ENCODE data around the gene ARG1.
"Not testable (repeated sequence)": the region's sequence is repeated elsewhere in the genome, so short reads cannot be mapped to it uniquely, and the experiment has no call there.

The ARG1 gene

DNA sequence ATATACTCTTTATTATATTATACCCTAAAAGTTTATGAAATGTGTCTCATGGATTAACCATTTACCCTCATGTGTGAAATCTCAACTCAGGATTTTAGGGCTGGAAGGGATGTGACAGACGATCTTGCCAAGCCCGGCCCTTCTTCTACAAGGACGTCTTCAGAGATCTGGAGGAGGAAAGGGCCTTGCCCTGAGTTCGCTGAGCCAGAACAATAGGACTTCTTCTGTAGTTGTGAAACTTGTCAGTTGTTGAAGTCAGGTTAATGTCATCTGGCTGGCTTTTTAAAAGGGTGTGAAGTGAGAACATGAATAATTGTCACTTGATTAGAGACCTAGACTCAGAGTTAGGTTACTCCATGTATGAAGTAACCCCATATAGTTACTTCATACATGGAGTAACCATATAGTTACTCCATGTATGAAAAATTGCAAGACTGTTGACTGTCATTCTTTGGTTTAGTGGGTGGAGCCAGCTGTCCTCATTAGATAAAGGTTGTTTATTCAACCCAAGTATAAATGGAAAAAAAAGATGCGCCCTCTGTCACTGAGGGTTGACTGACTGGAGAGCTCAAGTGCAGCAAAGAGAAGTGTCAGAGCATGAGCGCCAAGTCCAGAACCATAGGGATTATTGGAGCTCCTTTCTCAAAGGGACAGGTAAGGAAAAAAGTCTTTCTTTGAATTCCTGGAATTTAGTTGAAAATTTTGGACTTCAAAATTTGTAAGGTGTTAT is at the start of gene ARG1:
Gene ARG1 (plus strand): TSS at position 541 of the 730 bp plus-strand sequence. CDS start 57 bp downstream, at position 598.
- no peak for DNase-seq (ENCODE audit: low read depth in 4 of 4, low spot score in 1 of 4)

DNA sequence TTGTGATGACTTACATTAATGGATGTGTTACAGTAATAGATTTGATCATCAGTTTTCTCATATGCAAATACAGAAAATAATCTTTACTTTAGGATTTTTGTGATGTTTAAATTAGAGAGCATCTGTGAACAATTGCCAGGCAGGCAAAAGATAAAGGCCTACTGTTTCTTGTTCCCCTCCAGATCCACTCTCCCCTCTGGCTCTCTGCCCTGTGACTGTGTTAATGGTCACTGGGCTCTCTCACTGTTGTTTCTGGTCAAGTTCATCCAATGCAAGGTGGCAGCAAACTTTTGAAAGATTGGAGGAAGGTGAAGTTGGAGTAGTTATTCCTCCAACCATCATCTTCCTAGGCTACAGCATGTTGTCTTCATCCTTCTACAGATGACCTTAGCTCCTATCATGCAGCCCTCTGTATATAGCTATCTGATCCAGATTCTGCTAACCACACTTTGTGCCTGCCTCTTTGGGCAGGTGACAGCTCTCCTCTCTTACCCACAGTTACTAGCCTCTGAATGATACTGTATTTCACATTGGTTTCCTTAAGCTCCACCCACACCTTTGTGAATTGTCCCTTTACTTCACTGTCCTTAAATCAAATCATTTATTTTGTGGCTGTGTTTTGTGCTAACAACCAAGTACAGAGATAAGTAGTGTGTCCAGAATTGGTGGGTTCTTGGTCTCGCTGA is 48.9 kb upstream of the ARG1 start:
- no peak for DNase-seq (ENCODE audit: low read depth in 4 of 4, low spot score in 1 of 4)

DNA sequence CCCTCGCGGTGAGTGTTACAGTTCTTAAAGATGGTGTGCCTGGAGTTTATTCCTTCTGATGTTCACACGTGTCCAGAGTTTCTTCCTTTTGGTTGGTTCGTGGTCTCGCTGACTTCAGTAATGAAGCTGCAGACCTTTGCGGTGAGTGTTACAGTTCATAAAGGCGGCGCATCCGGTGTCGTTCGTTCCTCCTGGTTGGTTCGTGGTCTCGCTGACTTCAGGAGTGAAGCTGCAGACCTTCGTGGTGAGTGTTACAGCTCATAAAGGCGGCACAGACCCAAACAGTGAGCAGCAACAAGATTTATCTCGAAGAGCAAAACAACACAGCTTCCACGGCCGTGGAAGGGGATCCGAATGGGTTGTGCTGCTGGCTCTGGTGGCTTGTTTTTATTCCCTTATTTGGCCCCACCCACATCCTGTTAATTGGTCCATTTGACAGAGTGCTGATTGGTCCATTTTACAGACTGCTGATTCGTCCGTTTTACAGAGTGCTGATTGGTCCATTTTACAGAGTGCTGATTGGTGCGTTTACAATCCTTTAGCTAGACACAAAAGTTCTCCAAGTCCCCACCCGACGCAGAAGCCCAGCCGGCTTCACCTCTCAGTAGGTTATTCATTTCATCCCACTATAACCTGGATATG is 48.2 kb upstream of the ARG1 start:
- no peak for DNase-seq (ENCODE audit: low read depth in 4 of 4, low spot score in 1 of 4)

DNA sequence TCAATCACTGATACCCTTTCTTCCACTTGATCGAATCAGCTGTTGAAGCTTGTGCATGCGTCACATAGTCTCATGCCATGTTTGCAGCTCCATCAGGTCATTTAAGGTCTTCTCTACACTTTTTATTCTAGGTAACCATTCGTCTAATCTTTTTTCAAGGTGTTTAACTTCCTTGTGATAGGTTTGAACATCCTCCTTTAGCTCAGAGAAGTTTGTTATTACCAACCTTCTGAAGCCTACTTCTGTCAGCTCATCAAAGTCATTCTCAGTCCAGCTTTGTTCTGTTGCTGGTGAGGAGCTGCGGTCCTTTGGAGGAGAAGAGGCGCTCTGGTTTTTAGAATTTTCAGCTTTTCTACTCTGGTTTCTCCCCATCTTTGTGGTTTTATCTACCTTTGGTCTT is 42.1 kb upstream of the ARG1 start:
- DNase-seq (ENCODE audit: low read depth in 4 of 4, low spot score in 1 of 4): not testable (repeated sequence)

DNA sequence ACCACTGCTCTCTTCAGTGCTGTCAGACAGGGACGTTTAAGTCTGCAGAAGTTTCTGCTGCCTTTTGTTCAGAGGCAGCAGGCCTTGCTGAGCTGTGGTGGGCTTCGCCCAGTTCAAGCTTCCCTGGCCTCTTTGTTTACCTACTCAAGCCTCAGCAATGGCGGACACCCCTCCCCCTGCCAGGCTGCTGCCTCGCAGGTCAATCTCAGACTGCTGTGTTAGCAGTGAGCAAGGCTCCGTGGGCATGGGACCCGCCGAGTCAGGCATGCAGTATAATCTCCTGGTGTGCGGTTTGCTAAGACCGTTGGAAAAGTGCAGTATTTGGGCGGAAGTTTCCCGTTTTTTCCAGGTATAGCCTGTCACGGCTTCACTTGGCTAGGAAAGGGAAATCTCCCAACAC is 41.3 kb upstream of the ARG1 start:
- not testable (repeated sequence) for DNase-seq (ENCODE audit: low read depth in 4 of 4, low spot score in 1 of 4)

DNA sequence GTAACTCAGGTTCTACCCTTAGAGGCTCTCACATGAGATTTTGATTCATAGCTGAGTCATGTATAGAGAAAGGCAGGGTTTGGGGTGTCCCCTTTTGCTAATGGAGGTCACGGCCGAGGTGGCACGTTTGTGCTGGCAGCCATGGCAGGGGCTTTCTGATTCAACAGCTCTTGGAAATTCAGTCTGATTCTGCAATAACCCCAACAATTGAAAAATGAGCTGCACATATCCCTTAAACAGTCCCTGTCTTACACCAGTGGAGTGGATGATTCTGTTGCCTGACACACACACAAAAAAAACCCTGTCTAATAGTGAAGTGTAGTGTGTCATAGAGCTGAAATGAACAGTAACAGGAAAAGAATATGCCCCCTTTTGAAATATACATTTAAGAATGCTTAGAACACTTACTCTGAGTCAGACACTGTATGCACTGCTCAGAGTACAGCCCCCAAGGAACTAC is 40.4 kb upstream of the ARG1 start:
- DNase-seq (ENCODE audit: low read depth in 4 of 4, low spot score in 1 of 4): peak in 3 of 4 experiments; percentile 24 to 57 (median 39)

DNA sequence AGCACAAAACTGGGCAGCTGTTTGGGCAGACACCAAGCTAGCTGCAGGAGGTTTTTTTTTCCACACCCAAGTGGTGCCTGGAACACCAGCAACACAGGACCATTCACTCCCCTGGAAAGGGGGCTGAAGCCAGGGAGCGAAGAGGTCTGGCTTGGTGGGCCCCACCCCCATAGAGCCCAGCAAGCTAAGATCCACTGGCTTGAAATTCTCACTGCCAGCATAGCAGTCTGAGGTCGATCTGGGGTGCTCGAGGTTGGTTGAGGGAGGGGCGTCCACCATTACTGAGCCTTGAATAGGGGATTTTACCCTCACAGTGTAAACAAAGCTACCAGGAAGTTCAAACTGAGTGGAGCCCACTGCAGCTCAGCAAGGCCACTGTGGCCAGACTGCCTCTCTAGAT is 34.4 kb upstream of the ARG1 start:
- DNase-seq (ENCODE audit: low read depth in 4 of 4, low spot score in 1 of 4): not testable (repeated sequence)

DNA sequence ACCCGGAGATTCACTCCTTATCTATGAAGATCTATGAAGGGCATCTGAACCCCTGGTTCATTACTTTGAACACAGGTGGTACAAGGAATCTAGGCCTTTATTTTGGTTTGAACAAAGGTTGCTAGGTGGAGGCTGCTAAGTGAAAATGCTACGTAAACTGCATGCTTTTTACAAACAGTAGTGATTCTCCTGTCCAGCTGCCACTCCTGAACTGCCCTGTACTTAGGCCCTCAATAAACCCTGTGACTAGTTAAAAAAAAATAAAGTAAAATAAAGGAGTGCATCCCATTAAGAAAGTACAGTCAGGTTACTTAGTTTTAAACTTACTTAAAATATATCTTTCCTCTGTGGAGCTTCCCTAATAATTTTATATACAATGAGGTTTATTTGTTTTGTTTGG is 27.7 kb upstream of the ARG1 start:
- DNase-seq (ENCODE audit: low read depth in 4 of 4, low spot score in 1 of 4): no peak

DNA sequence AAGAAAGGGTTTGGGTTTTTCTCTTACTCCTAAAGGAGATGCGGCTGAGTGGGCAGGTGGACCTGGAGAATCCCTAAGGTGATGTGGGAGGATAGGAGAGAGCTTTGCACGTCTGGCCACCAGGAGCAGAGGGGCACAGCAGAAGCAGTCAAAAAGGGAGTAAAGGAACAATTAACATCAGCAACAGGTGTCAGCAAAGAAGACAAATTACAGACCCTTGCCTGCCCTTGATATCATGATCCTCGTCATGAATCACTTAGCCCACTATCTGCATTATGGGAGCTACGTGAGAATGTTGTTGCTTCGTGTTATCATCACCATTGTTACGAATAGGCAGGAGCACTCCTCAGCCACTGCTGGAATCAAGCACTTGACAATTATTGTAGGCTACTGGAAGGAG is 25.5 kb upstream of the ARG1 start:
- DNase-seq (ENCODE audit: low read depth in 4 of 4, low spot score in 1 of 4): no peak

DNA sequence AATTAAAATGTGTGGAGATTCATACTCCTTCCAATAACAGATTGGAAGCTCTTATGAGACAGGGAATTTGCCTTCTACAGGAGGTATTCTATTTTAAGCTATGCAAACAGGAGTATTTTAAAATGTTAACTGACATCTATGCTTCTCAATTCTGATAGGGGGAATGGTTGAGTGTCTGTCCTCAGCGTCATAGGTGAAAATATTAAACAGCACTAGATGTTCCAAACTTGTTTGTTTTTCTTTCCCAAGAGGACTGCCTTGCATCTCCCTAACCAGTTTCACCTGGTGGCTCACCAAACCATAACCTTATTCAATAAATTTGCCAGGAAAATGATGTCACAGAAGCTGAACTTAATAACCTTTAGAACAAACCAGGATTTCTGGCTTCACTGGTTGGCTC is 24.6 kb upstream of the ARG1 start:
- DNase-seq (ENCODE audit: low read depth in 4 of 4, low spot score in 1 of 4): no peak

DNA sequence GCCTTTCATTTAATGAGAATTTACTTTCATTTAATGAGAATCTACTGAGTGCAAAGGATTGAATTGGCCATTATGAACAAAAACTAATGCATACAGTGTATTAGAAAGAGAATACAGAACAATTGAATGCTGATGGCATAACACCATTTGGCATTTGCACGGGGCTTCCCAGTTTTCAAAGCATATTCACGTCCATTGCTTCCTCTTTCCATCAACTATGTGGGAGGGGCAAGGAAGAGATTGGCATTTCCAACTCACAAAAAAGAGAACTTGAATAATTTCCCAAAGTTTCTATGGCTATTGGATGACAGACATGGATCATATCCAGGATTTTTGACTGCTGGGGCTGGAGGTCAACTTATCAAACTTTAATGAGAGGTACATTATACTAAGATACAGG is 23.2 kb upstream of the ARG1 start:
- no peak for DNase-seq (ENCODE audit: low read depth in 4 of 4, low spot score in 1 of 4)

DNA sequence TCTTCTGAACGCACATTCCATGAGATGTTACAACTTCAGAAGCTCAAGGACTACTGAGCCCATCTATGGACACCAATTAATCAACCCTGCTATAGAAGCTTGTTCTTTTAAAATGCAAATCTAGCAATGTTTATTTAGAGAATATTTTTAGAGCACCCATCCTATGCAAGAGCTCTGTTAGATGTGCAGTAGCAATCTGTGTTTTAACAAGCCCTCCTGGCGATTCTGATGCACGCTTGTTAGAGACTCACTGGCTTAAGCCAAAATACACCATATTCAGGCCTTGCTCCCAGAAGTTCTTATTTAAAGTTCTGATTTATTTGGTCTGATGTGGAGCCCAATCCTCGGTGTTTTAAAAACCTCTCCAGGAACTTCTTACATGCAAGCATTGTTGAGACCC is 21.1 kb upstream of the ARG1 start:
- DNase-seq (ENCODE audit: low read depth in 4 of 4, low spot score in 1 of 4): no peak

DNA sequence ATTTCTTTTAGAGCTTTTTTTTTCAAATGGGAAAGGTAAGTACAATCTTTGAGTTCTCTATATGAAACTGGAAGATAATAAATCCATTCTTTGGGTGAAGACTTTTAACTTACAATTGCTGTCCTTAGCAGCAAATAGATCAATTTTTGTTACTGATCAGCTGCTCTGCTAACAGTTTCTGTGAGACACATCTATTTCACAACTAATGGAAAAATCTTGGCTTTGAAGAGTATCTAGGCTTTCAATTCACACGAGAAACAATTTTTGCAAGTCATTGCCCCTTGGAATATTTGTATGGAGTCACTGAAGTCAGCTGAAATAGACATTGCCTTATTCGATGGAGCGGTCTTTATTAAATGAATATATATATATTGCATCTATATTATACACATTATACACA is 20.5 kb upstream of the ARG1 start:
- DNase-seq (ENCODE audit: low read depth in 4 of 4, low spot score in 1 of 4): no peak

DNA sequence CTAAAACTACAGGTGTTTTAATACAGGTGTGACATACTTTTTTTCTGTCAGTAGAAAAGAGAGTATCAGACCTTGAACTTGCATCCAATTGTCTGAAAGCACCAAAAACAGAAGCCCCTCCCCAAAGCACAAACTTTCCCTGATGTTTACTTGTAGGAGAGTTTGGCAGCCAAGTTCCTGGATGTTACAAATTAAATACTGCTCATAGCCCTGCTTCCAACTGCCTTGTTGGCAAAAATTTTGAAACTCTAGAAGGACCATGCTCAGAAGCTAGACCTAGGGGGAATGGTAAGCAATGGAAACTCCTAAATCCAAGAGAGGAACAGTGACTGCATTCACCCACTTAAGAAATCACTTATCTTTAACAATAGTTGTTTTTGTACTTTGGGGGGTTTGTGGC is 17.0 kb upstream of the ARG1 start:
- DNase-seq (ENCODE audit: low read depth in 4 of 4, low spot score in 1 of 4): no peak

DNA sequence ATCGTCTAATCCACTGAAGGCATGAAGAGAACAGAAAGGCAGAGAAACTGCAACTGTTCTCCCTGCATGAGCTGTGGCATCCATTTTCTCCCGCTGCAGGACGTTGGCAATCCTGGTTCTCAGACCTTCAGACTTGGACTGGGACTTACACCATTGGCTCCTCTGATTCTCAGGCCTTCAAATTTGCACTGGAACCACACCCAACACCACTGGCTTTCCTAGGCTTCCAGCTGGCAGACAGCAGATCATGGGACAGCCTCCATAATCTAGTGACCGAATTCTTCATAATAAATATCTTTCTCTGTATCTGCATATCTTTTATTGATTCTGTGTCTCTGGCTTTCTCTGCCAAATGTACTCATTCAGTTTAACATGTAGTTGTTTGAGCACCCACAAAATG is 14.1 kb upstream of the ARG1 start:
- no peak for DNase-seq (ENCODE audit: low read depth in 4 of 4, low spot score in 1 of 4)

DNA sequence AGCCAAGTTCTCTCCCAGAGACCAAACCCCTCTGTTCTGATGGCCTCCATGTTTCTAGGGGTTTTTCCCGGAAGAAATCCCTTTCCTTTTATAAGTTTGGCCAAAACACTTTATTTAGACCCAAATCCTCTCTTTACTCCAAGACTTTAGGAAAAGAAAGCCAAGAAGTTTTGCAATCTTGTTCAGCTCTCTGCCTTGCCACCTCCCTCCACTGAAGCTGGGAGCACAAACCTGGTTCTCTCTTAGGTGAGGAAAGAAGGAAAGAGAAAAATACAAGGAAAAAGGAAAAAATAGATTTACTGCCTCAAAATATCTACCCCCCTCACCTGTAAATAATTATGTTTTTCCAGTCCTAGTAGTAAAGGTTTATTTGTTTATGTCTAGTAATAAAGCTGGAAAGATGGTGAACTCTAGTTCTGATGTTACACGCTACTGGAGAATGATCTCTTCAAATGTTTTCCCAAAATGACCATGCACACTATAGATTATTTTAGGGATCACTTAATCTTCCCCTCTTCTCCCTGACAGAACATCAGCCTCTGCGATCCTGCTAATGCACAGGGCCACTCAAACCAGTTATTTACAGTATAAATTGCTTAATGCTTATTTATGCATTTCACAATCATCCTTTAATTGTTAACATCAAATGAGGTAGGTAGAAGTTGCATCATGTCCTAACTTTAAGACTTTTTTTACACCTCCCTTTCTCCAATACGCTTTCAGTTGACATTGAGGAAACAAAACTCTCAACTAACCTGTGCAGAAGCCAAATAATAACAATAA is 10.9 kb upstream of the ARG1 start:
- DNase-seq (ENCODE audit: low read depth in 4 of 4, low spot score in 1 of 4): no peak

DNA sequence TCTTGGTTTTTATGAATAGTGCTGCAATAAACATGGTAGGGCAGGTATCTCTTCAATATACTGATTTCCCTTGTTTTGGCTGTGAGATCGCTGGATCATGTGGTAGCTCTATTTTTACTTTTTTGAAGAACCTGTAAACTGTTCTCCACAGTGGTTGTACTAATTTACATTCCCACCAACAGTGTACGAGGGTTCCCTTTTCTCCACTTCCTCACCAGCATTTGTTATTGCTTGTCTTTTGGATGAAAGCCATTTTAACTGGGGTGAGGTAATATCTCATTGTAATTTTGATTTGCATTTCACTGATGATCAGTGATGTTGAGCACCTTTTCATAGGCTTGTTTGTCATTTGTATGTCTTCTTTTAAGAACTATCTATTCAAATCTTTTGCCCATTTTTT is 8.0 kb upstream of the ARG1 start:
- DNase-seq (ENCODE audit: low read depth in 4 of 4, low spot score in 1 of 4): no peak

DNA sequence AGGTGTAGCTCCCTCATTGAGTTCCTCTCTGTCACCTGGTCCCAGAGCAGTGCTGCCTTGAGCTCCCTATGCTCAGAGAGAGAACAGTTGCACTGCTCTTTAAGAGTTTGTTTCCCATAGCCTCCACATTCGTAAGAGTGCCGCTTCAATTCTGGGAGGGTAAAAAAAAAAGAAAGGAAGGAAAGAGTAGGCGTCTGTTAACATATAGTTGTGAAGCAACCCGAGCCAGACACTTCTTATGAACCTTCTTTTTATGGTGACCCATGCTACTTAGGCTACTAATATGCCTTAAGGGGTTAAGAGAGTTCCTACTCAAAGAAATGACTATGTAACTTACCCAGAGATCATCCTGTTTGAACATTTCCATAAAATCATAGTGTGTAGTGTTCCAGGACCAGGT is 4.3 kb upstream of the ARG1 start:
- no peak for DNase-seq (ENCODE audit: low read depth in 4 of 4, low spot score in 1 of 4)

DNA sequence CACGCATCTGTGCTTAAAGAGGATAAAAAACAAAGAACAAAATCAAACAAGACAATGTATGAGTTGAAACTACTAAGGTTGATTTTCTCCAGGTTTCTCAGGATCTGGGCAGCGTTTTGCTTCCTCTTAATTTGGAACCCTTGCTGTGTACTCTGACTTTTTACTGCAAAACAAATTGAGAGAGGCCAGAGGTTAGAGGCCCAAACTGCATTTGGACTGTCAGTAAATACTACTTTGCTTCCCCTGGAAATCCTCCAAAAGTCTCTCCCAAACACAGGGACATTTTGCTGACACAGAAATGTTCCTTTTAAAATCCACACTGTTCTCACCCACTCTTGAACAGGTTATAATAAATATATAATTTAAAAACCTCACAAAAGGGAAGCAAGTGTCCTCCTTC is 1.1 kb downstream of the ARG1 start:
- DNase-seq (ENCODE audit: low read depth in 4 of 4, low spot score in 1 of 4): no peak

DNA sequence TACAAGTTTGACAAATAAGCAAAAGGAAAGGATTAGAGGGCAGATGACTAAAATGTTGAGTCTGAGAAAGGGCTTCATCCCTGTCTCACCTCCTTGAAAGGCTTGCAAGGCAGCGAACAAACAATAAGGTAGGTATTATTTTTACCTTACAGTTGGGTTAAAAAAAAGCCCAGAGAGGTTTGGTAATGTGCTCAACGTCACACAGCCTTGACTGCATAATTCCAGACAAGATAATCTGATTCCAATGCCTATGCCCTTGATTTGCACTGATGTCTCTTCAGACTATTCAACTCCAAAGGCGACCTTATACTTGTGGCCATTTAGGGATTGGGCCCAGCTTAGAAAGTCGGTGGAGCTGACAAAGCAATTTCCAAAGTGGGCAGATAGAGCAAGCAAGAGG is 1.7 kb downstream of the ARG1 start:
- no peak for DNase-seq (ENCODE audit: low read depth in 4 of 4, low spot score in 1 of 4)

DNA sequence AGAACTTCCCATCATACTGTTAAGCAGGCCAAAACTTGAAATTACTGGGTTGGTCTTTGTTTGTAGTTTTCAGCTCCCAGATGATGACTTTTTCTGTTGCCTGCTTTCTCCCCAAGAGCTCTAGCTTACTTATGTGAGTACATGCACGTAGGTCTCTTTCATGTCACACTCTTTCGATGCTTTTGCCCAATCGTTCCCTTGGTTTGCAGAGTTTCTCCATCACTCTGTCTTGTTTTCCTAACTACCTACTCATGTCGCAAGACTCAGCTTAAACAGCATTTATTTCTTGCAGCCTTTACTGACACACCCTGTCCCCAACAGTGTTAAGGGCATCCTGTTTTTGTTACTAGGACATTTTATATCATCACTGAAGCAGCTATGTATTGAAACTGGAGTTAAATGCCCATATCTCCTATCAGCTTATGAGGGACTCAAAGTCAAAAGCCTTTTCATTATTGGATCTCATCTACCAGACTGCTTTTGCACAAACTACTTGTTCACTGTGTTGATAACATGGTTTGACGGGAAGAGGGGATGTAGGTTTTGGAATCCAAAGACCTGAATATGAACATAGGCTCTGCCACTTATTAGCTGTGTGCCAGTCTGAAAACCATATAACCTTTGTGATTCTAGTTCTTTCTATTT is 2.9 kb downstream of the ARG1 start:
- DNase-seq (ENCODE audit: low read depth in 4 of 4, low spot score in 1 of 4): no peak
